Nucleus accumbens (tissue), 56 donors: ENCODE results near the gene TAMALIN.
"Not testable (repeated sequence)": the region's sequence is repeated elsewhere in the genome, so short reads cannot be mapped to it uniquely, and the experiment has no call there.

Experiments used
- DNase-seq, 56 donors: peaks; one replicate each; lab custom pipeline; 2025; lab: John Stamatoyannopoulos, UW

TAMALIN gene

DNA sequence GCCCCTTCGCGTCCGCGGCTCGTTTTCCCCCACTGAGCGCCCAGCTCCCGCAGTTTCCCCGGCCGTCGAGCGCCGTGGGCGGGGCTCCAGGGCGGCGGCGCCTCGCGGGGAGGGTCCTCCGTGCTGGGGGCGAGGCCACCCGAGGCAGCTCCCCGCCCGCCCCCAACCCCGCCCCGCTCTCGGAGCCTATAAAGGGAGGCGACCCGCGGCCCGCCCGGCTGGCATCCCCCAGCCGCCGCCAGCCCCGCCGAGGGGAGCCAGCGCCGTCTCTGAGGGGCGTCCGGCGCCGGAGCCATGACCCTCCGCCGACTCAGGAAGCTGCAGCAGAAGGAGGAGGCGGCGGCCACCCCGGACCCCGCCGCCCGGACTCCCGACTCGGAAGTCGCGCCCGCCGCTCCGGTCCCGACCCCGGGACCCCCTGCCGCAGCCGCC, at the start of gene TAMALIN:
Gene TAMALIN (plus strand): TSS at position 221 of the 432 bp plus-strand sequence. CDS start 74 bp downstream, at position 295.
- peak in 31 of 56 donors; percentile 14 to 84 (median 45) for DNase-seq

DNA sequence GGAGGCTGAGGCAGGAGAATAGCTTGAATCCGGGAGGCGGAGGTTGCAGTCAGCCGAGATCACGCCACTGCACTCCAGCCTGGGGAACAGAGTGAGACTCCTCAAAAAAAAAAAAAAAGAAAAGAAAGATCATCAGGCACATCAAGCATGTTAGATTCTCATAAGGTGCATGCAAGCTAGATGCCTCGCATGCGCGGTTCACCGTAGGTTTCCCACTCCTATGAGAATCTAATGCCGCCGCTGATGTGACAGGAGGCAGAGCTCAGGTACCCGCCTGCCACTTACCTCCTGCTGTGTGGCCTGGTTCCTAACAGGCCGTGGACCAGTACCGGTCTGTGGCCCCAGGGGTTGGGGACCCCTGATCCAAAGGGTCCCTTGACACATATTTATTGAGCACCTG, 48.2 kb upstream of the TAMALIN start:
- DNase-seq, result no peak

DNA sequence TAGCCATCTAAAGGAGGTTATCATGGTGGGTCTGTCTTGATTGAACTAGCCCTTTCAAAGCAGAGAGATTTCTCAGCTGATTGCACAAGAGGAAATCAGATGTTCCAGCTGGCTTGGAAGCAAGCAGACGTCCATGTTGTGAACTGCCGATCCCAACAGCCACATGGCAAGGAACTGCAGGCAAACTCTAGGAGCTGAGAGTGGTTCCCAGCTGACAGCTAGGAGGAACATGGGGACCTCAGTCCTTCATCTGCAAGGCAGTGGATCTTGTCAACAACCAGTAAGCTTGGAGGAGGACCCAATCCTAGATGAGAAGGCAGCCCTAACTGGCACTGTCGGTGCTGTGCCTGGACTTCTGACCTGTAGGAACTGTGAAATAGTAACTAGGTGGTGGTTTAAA, 47.5 kb upstream of the TAMALIN start:
- DNase-seq, result no peak

DNA sequence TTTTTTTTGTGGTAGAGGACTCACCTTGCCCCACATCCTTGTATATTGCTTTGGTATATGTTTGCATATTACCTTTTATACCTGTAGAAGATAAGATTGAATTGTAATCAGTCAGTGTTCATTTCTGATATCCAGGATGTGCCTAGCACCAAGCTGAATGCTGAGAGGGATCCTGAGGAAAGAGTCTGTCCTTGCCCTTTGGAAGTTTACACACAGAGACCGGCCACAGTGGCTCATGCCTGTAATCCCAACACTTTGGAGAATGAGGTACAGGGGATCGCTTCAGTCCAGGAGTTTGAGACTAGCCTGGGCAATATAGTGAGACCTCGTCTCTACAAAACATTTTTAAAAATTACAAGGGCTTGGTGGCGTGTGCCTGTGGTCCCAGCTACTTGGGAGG, 46.8 kb upstream of the TAMALIN start:
- no peak for DNase-seq

DNA sequence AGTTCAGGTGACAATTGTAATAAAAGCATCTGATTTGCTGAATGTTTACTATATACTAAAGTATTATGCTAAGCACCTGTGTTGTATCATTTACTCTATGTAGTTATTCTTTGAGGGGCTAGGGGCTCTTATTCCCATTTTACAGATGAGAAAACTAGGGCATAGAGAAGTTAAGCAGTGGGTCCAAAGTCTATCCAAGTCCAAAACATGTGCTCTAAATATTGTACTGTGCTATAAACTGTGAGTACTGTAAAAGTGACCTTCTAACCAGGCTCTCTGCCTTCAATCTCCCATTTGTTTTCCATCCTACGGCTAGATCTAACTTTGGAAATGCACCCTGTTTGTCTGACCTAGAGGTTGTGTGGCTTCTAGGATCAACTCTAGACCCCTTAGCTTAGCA, 46.3 kb upstream of the TAMALIN start:
- DNase-seq, result no peak

DNA sequence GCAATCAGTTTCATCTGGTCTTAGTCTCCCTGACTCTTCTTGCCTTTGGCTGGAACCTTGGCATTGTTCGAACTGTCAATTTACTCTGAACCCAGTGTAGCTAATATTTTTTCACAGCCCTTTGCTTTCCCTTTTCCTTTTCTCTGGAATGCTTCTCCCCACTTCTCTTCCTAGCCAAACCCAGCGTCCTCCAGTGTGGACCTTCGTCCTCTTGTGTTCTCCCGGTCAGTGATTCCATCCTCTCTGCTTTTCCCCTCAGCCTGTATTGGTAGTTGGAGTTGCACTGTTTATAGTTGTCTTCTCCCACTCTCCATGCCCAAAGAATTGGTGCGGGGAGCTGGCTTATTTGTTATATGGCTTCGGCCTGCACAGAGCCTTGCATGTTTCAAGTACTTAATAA, 45.9 kb upstream of the TAMALIN start:
- no peak for DNase-seq

DNA sequence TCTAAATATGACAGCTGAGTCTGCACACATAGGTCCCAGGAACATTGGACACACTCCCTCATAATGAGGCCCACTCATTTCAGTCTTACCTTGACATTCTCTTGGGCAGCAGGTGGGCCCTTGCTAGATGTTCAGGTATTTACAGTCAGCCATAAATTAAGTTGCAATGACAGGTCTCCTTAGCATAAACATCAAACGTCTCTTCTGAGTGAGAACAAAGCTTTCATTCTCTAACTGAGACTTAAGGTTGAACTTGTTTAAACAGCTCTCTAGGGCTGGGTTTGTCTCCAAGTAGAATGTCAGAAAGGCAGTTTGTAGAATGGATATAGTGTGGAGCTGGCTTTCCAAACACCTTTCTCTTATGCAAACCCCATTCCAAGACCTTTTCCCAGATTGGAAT, 44.9 kb upstream of the TAMALIN start:
- no peak for DNase-seq

DNA sequence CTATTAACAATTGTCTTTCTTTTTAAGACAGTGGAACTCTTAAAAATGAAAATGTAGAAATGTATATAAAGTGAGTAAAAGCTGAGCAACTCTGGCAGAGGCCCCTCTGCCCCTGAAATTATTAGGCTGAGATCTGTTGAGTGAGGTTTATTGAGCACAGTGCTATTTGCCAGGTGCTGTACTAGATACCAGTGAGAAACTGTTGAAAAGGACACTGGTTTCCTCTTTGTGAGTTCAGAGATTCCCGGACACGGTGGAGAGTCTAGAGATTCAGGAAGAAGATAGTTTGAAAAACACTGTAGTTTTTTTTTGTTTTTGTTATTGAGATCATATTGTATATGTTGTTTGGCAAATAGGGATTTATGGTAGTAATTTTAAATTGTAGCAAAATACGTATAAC, 44.0 kb upstream of the TAMALIN start:
- no peak for DNase-seq

DNA sequence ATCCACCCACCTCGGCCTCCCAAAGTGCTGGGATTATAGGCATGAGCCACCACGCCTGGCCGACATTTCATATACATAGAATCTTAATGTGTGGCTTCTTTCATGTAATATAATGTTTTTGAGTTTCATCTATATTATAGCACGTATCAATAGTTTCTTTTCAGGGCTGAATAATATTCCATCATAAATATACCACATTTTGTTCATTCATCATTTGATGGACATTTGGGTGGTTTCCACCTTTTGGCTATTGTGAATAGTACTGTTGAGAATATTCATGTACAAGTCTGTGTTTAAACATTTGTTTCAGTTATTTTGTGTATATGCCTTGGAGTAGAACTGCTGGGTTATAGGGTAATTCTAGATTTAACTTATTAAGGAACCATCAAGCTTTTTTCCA, 43.3 kb upstream of the TAMALIN start:
- DNase-seq, result no peak

DNA sequence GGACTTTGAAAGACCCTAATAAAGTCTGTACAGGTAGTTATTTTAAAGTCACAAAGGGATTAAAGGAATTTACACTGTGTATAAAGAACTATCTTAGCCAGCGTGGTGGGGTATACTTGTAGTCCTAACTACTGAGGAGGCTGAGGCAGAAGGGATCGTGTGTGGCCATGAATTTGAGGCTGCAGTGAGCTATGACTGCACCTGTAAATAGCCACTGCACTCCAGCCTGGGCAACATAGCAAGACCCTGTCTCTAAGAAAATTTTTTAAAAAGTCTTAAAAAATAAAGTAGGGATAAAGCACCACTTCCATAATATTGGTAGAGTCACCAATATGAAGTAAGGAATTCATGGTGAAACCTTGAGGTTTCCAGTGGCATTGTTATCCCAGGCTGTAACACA, 37.1 kb upstream of the TAMALIN start:
- no peak for DNase-seq

DNA sequence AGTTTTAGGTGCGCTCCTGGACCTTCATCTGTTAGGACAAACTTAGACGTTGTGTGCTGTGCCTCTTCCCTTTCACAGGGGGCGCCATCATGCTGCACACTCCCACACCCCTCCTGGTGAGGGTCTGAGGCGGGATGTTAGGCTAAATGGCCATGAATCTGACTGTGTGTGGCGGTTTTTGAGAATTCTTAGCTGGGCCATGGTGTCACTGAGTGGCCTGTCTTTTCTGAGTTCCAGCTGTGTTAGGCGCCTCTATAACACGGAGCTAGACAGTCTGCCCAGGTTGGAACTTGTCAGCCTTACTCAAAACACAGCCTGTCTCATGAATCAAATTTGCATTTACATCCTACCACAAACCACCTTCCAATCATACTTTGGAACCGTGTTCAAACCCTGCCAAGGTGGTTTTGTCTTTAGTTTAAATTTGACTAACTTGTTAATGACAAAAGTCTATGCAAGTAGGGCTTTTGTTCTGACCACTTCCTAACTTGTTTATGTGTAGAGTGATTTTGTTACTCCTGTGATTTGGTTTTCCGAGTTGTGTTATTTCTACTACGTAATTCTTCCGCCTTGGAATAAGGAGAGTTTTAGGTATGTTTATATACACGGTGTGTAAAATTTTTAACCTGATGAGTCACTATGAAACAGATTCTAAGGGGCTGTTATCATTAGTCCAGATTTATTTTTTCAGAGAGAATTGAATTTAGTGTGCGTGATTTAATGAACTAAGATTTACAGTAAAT, 35.7 kb upstream of the TAMALIN start:
- DNase-seq, result no peak

DNA sequence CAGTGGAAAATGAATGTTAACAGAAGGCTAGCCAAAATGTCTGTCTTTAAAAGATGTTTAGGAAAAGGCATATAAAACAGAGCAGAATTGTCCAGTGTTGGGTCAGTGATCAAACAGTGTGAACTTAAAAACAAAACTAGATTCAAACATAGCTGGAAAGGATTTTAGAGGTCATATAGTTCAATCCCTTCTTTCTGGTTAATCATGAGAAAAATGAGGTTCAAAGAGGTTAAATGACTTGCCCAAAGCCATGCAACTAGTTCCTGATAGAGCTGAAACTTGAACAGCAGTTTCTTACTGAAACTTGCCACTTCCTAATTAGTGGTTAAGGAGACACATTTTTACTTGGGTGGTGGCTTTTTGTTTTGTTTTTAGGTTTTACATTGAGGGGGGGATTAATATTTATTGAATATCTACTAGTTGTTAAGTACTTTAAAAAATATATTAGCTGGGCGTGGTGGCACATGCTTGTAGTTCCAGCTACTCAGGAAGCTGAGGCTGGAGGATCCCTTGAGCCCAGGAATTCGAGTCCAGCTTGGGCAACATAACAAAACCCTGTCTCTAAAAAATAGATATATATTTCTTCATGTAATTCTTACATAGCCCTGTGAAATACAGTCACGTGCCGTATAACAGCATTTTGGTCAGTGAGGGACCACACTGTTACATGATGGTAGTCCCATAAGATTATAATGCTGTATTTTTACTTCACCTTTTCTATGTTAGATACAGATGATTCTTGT, 34.9 kb upstream of the TAMALIN start:
- no peak for DNase-seq

DNA sequence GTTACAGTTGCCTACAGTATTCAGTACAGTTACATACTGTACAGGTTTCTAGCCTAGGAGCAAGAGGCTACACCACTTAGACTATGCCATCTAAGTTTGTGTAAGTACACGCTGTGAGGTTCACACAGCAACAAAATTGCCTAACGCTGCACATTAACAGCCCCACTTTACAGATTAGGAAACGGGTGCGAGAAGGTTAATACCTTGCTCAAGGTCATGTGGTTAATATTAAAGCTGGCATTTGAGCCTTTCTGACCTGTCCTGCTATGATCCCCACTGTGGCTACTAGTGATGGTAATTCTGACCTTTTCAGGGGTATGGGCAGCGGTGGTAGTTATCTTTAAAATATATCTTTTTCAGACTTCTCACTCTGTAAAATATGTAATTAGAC, 34.3 kb upstream of the TAMALIN start:
- no peak for DNase-seq

DNA sequence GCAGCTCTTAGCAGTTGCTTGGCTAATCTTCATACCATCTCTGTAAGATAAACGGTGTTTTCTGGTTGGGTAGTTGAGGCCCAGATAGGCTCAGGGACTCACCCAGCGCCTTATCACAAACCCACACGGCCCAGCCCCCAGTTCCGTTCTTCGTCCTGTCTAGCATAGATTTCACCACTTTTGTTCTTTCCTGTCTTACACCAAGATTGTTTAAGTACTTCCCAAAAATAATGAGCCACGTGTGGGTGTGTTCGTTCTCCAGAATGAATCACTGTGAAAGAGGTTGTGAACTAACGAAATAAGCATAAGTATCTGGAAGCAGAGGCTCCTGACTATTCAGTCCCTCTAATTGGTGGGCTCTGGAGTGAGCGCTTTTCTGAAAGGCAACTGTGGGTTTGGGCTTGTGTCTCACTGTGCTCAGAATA, 33.9 kb upstream of the TAMALIN start:
- peak in 21 of 56 donors; percentile 7 to 54 (median 29) for DNase-seq

DNA sequence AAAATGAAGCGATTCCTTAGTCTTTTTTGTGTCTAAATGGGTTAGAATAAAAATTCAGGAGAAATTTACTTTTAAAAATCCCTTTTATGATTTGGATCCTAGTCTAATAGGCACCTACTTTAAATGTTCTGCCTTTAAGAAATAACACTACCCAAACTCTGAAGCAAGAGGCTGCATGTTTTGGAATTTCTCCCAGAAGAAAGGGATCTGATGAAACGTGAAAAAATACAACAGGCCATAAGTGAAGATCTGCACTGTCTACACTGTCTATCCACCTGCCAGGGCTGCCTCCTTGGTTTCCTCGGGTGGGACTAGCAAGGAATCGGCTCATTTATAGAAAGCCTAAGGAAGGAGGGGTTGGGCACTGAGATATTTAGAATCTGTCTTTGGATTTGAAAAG, 33.2 kb upstream of the TAMALIN start:
- no peak for DNase-seq

DNA sequence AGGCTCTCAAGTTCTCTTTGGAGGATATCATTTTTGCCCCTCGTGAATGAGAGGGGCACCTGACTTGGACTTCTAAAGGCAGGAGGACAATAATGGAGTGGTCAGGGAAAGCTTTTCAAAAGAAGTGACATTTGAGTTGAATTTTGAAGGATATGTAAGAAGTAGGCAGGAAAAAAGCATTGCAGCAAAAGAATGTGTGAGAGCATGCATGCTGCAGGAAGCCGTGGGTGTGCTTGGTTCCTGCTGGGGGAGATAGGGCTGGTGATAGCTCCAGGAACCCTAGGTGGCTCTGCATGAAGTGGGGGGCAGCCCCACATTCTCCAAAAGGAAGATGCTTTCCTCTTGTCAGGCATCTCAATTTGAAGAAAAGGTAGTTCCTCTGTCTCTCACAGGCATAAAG, 32.1 kb upstream of the TAMALIN start:
- DNase-seq, result peak in 2 of 56 donors; percentile 12 to 13

DNA sequence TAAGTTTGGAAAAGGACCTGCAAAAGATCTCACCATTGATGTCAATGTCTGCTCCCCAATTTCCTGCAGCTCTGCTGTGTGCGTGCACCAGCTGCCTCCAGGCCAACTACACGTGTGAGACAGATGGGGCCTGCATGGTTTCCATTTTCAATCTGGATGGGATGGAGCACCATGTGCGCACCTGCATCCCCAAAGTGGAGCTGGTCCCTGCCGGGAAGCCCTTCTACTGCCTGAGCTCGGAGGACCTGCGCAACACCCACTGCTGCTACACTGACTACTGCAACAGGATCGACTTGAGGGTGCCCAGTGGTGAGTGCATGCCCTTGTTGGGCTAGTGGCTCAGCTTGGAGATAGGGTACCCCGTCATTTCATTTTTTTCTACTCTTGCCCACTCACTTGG, 31.6 kb upstream of the TAMALIN start:
- no peak for DNase-seq

DNA sequence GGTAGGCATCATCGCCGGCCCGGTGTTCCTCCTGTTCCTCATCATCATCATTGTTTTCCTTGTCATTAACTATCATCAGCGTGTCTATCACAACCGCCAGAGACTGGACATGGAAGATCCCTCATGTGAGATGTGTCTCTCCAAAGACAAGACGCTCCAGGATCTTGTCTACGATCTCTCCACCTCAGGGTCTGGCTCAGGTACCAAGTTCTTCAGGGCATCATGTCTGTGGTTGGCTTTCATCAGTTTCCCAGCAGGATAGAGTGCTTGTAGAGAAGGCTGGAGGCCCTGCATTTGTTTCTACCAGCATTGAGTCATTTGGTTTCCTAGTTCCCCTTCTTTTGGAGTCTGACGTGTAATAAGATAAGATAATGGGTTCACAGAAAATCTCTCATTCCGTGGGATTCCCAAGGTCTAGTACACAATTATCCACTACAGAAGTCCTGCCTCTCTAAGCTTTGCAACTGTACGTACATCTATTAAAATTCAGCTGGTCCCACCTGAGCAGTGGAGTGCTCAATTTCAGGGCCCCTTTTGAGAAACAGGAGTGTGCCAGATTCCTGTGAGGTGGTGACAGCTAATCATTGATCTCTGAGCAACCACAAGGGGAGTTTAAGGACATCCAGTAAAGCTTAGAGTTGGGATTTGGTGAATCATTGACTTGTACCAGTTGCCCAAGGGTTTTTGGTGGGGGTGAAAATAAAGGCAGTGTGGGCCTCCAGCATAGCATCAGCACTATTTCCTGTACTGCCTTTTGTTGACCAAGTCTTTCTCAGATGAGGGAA, 30.2 kb upstream of the TAMALIN start:
- DNase-seq, result no peak

DNA sequence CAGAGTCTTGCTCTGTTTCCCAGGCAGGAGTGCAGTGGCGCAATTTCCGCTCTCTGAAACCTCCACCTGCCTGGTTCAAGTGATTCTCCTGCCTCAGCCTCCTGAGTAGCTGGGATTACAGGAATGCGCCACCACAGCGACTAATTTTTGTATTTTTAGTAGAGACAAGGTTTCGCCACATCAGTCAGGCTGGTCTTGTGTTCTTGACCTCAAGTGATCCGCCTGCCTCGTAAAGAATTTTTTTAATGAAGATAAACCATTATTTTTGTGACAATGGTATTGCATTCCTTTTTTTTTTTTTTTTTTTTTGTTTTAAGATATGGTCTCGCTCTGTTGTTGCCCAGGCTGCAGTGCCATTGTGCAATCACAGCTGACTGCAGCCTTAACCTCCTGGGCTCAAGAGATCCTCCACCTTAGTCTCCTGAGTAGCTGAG, 29.4 kb upstream of the TAMALIN start:
- DNase-seq, result no peak

DNA sequence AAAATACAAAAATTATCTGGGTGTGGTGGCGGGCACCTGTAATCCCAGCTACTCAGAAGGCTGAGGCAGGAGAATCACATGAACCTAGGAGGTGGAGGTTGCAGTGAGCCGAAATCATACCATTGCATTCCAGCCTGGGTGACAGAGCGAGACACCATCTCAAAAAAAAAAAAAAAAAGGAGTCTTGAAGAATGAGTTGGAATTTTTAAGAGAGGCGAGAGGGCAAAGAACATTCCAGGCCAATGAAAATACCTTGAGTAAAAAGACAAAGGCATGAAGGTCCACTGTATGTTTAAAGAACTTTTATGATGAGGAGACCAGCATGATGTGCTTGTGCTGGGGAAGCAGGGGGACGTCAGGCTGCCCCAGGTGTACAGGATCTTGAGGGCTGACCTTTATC, 27.4 kb upstream of the TAMALIN start:
- not testable (repeated sequence) for DNase-seq
